HL-60 (cell line): Measurements from ENCODE around the gene ARID5B.

Experiments used
- DNase-seq, 2 experiments: peaks; one replicate each; pipeline ENCODE4 v3.0.0-alpha.2; 2010 to 2020; ENCODE audit warnings: low read depth in 1 of 2, low spot score in 1 of 2
- H3K27ac ChIP-seq: fragments of 250-450 bp; sonication (Bioruptor Pico); replicated peaks from 2 replicates; pipeline ENCODE4 v1.5.1; 2020; ENCODE audit warnings: mild to moderate bottlenecking, moderate library complexity
- H3K27me3 ChIP-seq: fragments of 250-450 bp; sonication (Bioruptor Pico); 2 replicates; pipeline ENCODE4 v1.5.1; 2021; ENCODE audit warnings: mild to moderate bottlenecking, moderate library complexity; ENCODE audit not compliant: insufficient read depth, poor library complexity, severe bottlenecking
- H3K4me3 ChIP-seq: replicated peaks from 2 replicates; pipeline ENCODE4 v1.5.1; 2011; ENCODE audit warnings: mild to moderate bottlenecking, control low read depth, low read length; ENCODE audit not compliant: insufficient read depth
- GABPA ChIP-seq: IDR thresholded peaks from 2 replicates; pipeline ENCODE4 v1.6.1; 2012; ENCODE audit warnings: low read depth
- POLR2AphosphoS5 ChIP-seq: IDR thresholded peaks from 2 replicates; pipeline ENCODE4 v1.6.1; 2012; ENCODE audit warnings: low read depth
- SPI1 ChIP-seq: IDR thresholded peaks from 2 replicates; pipeline ENCODE4 v1.6.1; 2012; ENCODE audit warnings: low read depth, mild to moderate bottlenecking, borderline replicate concordance
- TF ChIP-seq, protein P1 (sequence below): IDR thresholded peaks from one replicate; pipeline ENCODE4 v1.5.1; 2011; ENCODE audit warnings: low read length, control low read depth, inconsistent platforms; ENCODE audit not compliant: insufficient read depth
- TF ChIP-seq, protein P2 (sequence below): IDR thresholded peaks from 2 replicates; pipeline ENCODE4 v1.6.1; 2012; ENCODE audit warnings: low read depth; ENCODE audit not compliant: insufficient replicate concordance

ARID5B gene

DNA sequence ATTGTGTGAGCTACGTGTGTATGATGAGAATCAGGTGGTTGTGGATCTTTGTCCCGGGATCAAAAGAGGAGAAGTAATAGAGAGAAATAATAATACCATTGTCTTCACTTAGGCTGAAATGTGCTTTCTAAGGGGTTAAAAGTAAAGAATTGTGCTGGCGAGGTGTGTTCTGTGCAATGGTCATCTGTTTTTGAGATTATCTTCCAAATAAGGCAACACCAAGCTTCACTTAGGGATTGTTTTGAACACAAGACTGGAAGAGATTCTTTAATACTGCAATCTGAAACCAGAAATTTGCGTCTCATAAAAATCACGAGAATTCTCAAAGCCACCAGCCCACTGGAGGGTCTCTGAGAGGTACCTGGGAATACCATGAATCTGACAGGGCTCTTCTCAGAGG is 84.2 kb downstream of the ARID5B start:
- TF ChIP-seq GABPA = no peak
- TF ChIP-seq, protein P1, sequence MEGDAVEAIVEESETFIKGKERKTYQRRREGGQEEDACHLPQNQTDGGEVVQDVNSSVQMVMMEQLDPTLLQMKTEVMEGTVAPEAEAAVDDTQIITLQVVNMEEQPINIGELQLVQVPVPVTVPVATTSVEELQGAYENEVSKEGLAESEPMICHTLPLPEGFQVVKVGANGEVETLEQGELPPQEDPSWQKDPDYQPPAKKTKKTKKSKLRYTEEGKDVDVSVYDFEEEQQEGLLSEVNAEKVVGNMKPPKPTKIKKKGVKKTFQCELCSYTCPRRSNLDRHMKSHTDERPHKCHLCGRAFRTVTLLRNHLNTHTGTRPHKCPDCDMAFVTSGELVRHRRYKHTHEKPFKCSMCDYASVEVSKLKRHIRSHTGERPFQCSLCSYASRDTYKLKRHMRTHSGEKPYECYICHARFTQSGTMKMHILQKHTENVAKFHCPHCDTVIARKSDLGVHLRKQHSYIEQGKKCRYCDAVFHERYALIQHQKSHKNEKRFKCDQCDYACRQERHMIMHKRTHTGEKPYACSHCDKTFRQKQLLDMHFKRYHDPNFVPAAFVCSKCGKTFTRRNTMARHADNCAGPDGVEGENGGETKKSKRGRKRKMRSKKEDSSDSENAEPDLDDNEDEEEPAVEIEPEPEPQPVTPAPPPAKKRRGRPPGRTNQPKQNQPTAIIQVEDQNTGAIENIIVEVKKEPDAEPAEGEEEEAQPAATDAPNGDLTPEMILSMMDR = no peak
- TF ChIP-seq, protein P2, sequence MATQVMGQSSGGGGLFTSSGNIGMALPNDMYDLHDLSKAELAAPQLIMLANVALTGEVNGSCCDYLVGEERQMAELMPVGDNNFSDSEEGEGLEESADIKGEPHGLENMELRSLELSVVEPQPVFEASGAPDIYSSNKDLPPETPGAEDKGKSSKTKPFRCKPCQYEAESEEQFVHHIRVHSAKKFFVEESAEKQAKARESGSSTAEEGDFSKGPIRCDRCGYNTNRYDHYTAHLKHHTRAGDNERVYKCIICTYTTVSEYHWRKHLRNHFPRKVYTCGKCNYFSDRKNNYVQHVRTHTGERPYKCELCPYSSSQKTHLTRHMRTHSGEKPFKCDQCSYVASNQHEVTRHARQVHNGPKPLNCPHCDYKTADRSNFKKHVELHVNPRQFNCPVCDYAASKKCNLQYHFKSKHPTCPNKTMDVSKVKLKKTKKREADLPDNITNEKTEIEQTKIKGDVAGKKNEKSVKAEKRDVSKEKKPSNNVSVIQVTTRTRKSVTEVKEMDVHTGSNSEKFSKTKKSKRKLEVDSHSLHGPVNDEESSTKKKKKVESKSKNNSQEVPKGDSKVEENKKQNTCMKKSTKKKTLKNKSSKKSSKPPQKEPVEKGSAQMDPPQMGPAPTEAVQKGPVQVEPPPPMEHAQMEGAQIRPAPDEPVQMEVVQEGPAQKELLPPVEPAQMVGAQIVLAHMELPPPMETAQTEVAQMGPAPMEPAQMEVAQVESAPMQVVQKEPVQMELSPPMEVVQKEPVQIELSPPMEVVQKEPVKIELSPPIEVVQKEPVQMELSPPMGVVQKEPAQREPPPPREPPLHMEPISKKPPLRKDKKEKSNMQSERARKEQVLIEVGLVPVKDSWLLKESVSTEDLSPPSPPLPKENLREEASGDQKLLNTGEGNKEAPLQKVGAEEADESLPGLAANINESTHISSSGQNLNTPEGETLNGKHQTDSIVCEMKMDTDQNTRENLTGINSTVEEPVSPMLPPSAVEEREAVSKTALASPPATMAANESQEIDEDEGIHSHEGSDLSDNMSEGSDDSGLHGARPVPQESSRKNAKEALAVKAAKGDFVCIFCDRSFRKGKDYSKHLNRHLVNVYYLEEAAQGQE = no peak
- no peak for TF ChIP-seq SPI1
- no peak for TF ChIP-seq POLR2AphosphoS5
- DNase-seq = no peak
- Histone ChIP-seq H3K4me3 (no peak overlapping the region), H3K27me3 (no peaks in the 10 kb centered on the region), H3K27ac (no peak overlapping the region)

DNA sequence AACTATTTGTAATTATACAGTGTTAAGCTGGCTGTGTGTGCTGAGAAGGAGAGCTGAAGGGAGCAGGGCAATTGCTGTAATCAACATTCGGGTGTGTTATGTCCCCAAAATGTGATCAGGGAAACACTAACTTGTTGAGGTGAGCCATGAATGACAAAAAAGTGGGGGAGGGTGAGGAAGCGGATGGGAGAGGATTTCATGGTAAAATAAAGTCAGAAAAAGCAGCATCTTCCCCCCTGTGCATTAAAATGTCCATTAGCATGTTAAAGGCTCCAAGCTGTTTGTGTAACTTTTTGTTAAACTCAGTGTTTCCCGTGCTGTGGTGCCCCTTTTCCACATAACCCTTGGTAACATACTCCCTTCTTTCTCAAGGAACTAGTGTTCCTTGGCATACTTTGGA is 84.9 kb downstream of the ARID5B start:
- H3K27ac ChIP-seq = no peak overlapping the region
- no peak overlapping the region for H3K4me3 ChIP-seq
- DNase-seq = no peak
- no peaks in the 10 kb centered on the region for H3K27me3 ChIP-seq
- TF ChIP-seq GABPA (no peak), POLR2AphosphoS5 (no peak), SPI1 (no peak)
- TF ChIP-seq, protein P1 = no peak
- TF ChIP-seq, protein P2 = no peak

DNA sequence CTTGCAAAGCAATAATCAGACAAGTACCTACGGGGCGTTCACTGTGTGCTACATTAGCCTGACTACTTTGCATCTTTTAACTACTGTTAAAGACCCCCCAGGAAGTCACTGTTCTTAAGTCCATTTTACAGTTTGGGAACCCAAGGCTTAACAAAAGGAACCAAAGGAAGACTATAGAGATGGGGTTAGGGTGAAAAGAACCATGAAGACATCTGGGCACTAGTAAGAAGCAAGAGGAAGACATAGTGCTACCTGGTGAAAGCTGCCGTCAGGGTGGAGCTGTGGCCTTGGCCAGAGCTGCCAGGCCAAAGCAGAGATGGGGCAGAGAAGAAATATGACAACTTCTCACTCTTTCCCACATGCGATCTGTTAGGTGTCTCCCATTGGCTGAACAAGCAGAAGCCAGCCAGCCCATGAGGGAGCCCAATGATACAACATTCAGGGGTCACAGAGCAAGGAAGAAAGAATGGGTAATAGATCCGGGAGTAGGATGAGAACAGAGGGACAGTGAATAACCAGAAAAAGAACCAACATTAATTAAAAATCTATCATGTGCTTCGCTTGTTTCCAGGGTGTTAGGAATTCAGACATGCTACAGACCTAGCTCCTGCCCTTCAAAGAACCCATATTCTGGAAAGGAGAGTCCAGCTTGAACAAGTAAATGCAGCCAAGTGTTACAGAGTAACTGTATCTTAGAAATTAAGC is 85.4 kb downstream of the ARID5B start:
- no peaks in the 10 kb centered on the region for H3K27me3 ChIP-seq
- H3K27ac ChIP-seq = no peak overlapping the region
- no peak for TF ChIP-seq POLR2AphosphoS5
- TF ChIP-seq, protein P1 = no peak
- no peak overlapping the region for H3K4me3 ChIP-seq
- DNase-seq = no peak

DNA sequence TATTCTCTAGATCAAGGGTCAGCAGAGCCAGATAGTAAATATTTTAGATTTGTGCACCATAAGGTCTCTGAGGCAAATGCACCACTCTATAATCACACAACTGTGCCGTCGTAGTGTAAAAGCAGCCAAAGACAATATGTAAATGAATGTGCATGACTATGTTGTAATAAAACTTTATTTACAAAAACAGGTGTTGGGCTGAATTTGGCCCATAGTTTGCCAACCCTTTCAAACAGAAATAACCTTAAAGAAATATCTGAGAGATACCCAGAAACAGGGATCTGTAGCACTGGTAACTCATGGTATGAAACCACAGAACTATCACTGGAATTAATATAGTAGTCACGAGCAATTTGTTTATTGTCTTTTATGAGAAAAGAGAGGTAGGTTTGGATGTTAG is 86.0 kb downstream of the ARID5B start:
- Histone ChIP-seq H3K27me3 (no peaks in the 10 kb centered on the region), H3K27ac (no peak overlapping the region), H3K4me3 (no peak overlapping the region)
- TF ChIP-seq, protein P1 = no peak
- TF ChIP-seq POLR2AphosphoS5 (no peak), GABPA (no peak), SPI1 (no peak)
- TF ChIP-seq, protein P2 = no peak
- DNase-seq = no peak
